PC-3 (cell line): ENCODE data around the gene IL21R. TPM values are rescaled to one million over a fixed set of nuclear protein-coding genes. Genes with fewer than 3 reads are reported as not detected.

Experiments used
- ATAC-seq: fragments of 200-7000 bp; cut with Tn5 transposase; 2 replicates; pipeline ENCODE4 v1.9.1; 2020; ENCODE audit warnings: mild to moderate bottlenecking, moderate library complexity
- BruUV-seq: library from RNA; stranded (reverse); fragments of 400-500 nt; replicated peaks from 2 replicates; lab custom pipeline; 2021; lab: Mats Ljungman, UMichigan
- CTCF ChIA-PET: fragments of 300-600 bp; sonication (Branson Sonifier 250); formaldehyde crosslinking; loops from one replicate; lab custom pipeline; 2022; ENCODE audit warnings: antibody characterized with exemption; lab: Charles Lee
- POLR2A ChIA-PET: fragments of 300-600 bp; sonication (Branson Sonifier 250); formaldehyde crosslinking; loops from one replicate; lab custom pipeline; 2022; ENCODE audit warnings: antibody characterized with exemption; ENCODE audit not compliant: unreplicated experiment; lab: Charles Lee
- DNase-seq: peaks from one replicate; pipeline ENCODE4 v3.0.0-alpha.2; 2015
- H2AFZ ChIP-seq: fragments of 300-600 bp; sonication (generic); 2 replicates; pipeline ENCODE4 v1.6.0; 2016; ENCODE audit warnings: antibody characterized with exemption, low read length
- H3F3A ChIP-seq: fragments of 300-600 bp; sonication (generic); one replicate; pipeline ENCODE4 v1.6.0; 2017; ENCODE audit warnings: antibody characterized with exemption, low read length, control low read depth, mild to moderate bottlenecking; ENCODE audit not compliant: unreplicated experiment
- H3K27ac ChIP-seq: fragments of 300-600 bp; sonication (generic); 2 replicates; pipeline ENCODE4 v1.5.1; 2016; ENCODE audit warnings: mild to moderate bottlenecking, low read length
- H3K27me3 ChIP-seq: fragments of 300-600 bp; sonication (generic); 2 replicates; pipeline ENCODE4 v1.6.1; 2016; ENCODE audit warnings: low read length, mixed read lengths
- H3K36me3 ChIP-seq: fragments of 300-600 bp; sonication (generic); 2 replicates; pipeline ENCODE4 v1.6.1; 2016; ENCODE audit warnings: low read depth, mixed run types, low read length, mixed read lengths
- H3K4me1 ChIP-seq: fragments of 300-600 bp; sonication (generic); 2 replicates; pipeline ENCODE4 v1.5.1; 2016; ENCODE audit warnings: low read length; ENCODE audit not compliant: insufficient read depth
- H3K4me2 ChIP-seq: fragments of 300-600 bp; sonication (generic); 2 replicates; pipeline ENCODE4 v1.6.0; 2016; ENCODE audit warnings: low read length
- H3K4me3 ChIP-seq: fragments of 300-600 bp; sonication (generic); 2 replicates; pipeline ENCODE4 v1.5.1; 2016; ENCODE audit warnings: mild to moderate bottlenecking, low read length, mixed read lengths
- H3K79me2 ChIP-seq: fragments of 300-600 bp; sonication (generic); 2 replicates; pipeline ENCODE4 v1.6.1; 2017; ENCODE audit warnings: low read length, mixed read lengths
- H3K9ac ChIP-seq: fragments of 300-600 bp; sonication (generic); 2 replicates; pipeline ENCODE4 v1.6.0; 2016; ENCODE audit warnings: mild to moderate bottlenecking, low read length
- H3K9me2 ChIP-seq: fragments of 300-600 bp; sonication (generic); replicated peaks from 2 replicates; pipeline ENCODE4 v1.6.1; 2016; ENCODE audit warnings: mixed run types, low read length, mixed read lengths
- H3K9me3 ChIP-seq: fragments of 300-600 bp; sonication (generic); 2 replicates; pipeline ENCODE4 v1.6.1; 2016; ENCODE audit warnings: low read length, mixed read lengths
- H4K20me1 ChIP-seq: fragments of 300-600 bp; sonication (generic); 2 replicates; pipeline ENCODE4 v1.6.1; 2016; ENCODE audit warnings: low read length, mixed read lengths
- EZH2 ChIP-seq: fragments of 300-600 bp; sonication (generic); IDR thresholded peaks from one replicate; pipeline ENCODE4 v1.6.1; 2017; ENCODE audit warnings: antibody characterized with exemption, mild to moderate bottlenecking, low read length; ENCODE audit not compliant: unreplicated experiment
- EZH2phosphoT487 ChIP-seq: fragments of 300-600 bp; sonication (generic); IDR thresholded peaks from 2 replicates; pipeline ENCODE4 v1.6.1; 2018; ENCODE audit warnings: mild to moderate bottlenecking, antibody characterized with exemption, low read length, borderline replicate concordance
- intact Hi-C: fragments of 100-400 bp; cut with micrococcal nuclease; formaldehyde crosslinking; loops from 2 replicates; pipeline ENCODE4 v1.9.0; 2023
- total RNA-seq: library from RNA; depleted of rRNA; stranded (reverse); fragments of >200 nt; gene quantifications from 2 replicates; pipeline ENCODE4 v1.2.3, GENCODE V29; 2014
- TF ChIP-seq, protein P1 (sequence below): fragments of 300-600 bp; sonication (generic); conservative IDR thresholded peaks from 2 replicates; pipeline ENCODE4 v1.5.1; 2017; ENCODE audit warnings: antibody characterized with exemption, low read depth, mild to moderate bottlenecking, low read length

Gene IL21R
- total RNA-seq, 1 experiment from 2014 or later, result 0.55 TPM

DNA sequence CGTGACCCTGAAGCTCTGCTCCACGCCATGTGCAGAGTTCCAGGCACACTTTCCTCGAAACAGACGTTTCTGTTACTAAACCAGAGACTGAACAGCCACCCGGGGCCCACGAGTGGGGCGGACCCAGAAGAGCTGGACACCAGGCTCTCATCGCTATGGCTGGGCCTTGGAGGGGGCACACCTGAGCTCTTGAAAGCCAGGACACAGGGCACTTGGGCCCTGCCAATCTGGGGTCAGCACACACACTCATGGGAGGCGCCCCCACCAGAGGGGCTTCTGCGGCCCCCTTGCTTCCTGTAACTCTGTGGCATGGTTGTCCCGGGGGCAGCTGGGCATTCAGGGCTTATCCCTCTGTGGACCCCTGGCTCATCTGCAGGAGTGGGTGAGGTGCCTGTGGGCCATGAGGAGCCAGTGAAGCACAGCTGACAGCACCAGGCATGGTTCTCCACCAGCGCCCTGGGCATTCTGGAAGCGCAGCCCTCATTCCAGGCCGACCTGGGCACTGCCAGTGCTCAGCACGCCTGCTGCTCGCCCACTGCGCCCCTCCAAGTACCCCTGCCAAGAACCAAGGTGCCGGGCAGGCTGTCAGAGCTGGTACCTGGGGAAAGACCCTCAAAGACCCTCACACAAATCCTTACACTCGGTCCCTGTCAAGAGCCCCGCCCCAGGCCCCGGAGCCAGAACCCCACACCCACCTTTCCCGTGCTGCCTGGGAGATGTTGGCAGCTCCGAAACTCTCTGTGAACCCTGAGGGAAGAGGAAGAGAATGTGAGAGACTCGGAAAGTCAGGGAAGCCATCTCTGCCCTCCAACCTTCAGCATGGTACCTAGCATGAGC is 61.1 kb downstream of the IL21R start:
- ChIA-PET POLR2A (no interaction called here), CTCF (no interaction called here)
- no peaks in the 10 kb centered on the region for H3K27me3 ChIP-seq
- ATAC-seq, result no peak
- no peaks in the 10 kb centered on the region for H3K9me3 ChIP-seq
- peaks cover 9% of the 10 kb centered on the region; the same call in 1 of the 2 replicates for H3K36me3 ChIP-seq
- H3K9ac ChIP-seq, result no peak overlapping the region
- BruUV-seq, result no TSS peak
- no peaks in the 10 kb centered on the region for H4K20me1 ChIP-seq
- H3F3A ChIP-seq, result no peaks in the 10 kb centered on the region
- intact Hi-C loops, result no loop called here
- H3K9me2 ChIP-seq, result no peaks in the 10 kb centered on the region
- no peak overlapping the region for H2AFZ ChIP-seq
- no peak for TF ChIP-seq EZH2phosphoT487
- TF ChIP-seq, protein P1, sequence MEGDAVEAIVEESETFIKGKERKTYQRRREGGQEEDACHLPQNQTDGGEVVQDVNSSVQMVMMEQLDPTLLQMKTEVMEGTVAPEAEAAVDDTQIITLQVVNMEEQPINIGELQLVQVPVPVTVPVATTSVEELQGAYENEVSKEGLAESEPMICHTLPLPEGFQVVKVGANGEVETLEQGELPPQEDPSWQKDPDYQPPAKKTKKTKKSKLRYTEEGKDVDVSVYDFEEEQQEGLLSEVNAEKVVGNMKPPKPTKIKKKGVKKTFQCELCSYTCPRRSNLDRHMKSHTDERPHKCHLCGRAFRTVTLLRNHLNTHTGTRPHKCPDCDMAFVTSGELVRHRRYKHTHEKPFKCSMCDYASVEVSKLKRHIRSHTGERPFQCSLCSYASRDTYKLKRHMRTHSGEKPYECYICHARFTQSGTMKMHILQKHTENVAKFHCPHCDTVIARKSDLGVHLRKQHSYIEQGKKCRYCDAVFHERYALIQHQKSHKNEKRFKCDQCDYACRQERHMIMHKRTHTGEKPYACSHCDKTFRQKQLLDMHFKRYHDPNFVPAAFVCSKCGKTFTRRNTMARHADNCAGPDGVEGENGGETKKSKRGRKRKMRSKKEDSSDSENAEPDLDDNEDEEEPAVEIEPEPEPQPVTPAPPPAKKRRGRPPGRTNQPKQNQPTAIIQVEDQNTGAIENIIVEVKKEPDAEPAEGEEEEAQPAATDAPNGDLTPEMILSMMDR, result no peak
- TF ChIP-seq EZH2, result no peak
- no peak overlapping the region for H3K27ac ChIP-seq
- H3K4me3 ChIP-seq, result no peak overlapping the region
- DNase-seq, result no peak
- no peak overlapping the region for H3K4me2 ChIP-seq
- no peaks in the 10 kb centered on the region for H3K79me2 ChIP-seq
- no peaks in the 10 kb centered on the region for H3K4me1 ChIP-seq

DNA sequence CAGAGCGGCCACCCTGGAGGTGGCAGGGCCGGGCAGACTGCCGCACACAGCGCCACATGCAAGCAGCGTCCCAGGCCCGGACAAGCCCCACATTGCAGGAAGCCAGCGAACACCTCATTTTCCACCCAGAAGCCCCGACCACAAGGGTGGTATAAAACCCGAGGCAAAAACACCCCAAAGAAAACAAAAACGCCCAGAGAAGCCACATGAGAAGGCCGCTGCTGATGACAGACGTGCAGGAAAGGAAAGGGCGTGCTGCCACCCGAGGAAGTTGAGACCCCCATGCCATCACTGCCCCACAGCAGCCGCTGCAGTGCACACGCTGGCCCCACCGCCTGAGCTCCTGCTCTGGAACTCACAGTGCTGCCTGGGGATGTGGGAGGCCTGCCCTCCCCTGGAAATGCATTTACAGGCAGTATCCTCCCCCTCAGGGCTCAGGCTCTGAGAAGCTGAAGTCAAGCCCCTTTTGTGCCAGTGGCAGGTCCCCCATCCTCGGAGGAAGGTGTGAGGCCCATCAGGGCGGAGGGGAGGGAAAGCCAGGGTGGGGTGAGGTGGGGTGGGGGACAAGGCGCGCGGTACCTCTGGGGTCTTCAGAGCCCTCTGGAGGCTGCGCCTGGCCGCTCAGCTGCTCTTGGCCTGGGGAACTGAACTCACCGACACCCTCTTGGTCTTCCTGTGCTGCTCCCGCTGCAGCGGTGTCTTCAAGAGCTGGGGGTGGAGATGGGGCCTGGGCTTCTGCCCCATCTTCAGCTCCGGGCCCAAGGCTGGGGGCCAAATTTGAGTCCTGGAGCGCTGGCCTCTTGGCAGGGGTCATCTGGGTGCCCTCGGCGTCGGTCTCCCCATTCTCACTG is 62.0 kb downstream of the IL21R start:
- ATAC-seq (no peak), DNase-seq (no peak)
- CTCF ChIA-PET, result no interaction called here
- Histone ChIP-seq H2AFZ (no peak overlapping the region), H3K9me3 (no peaks in the 10 kb centered on the region), H3K27ac (no peak overlapping the region), H3K79me2 (no peaks in the 10 kb centered on the region), H3K4me2 (no peak overlapping the region), H4K20me1 (no peaks in the 10 kb centered on the region), H3K9me2 (no peaks in the 10 kb centered on the region), H3K4me1 (no peaks in the 10 kb centered on the region), H3F3A (no peaks in the 10 kb centered on the region), H3K27me3 (no peaks in the 10 kb centered on the region), H3K36me3 (peaks cover 16% of the 10 kb centered on the region; the same call in 1 of the 2 replicates), H3K9ac (no peak overlapping the region), H3K4me3 (no peak overlapping the region)
- intact Hi-C loops, result no loop called here
- no peak for TF ChIP-seq EZH2
- TF ChIP-seq EZH2phosphoT487, result no peak
- TF ChIP-seq, protein P1, result no peak
- no TSS peak for BruUV-seq
- POLR2A ChIA-PET, result no interaction called here
